Hepatocyte (in vitro differentiated cells): ENCODE data around the gene CORO7. TPM values are rescaled to one million over a fixed set of nuclear protein-coding genes. Genes with fewer than 3 reads are reported as not detected.

Experiments used
- DNase-seq: peaks from one replicate; pipeline ENCODE4 v3.0.0-alpha.2; 2016; ENCODE audit warnings: low spot score
- H2AFZ ChIP-seq: fragments of 200-600 bp; sonication (generic); 2 replicates; pipeline ENCODE4 v1.6.0; 2016; ENCODE audit warnings: antibody characterized with exemption, mild to moderate bottlenecking
- H3K27ac ChIP-seq: fragments of 200-600 bp; sonication (generic); 2 replicates; pipeline ENCODE4 v1.5.1; 2016; ENCODE audit warnings: mild to moderate bottlenecking
- H3K27me3 ChIP-seq: fragments of 200-600 bp; sonication (generic); 2 replicates; pipeline ENCODE4 v1.6.1; 2016
- H3K36me3 ChIP-seq: fragments of 200-600 bp; sonication (generic); replicated peaks from 2 replicates; pipeline ENCODE4 v1.5.1; 2016; ENCODE audit warnings: low read depth; ENCODE audit not compliant: insufficient read depth
- H3K4me1 ChIP-seq: fragments of 200-600 bp; sonication (generic); 2 replicates; pipeline ENCODE4 v1.5.1; 2016; ENCODE audit warnings: mild to moderate bottlenecking, moderate library complexity; ENCODE audit not compliant: insufficient read depth
- H3K4me2 ChIP-seq: fragments of 200-600 bp; sonication (generic); 2 replicates; pipeline ENCODE4 v1.6.0; 2016
- H3K4me3 ChIP-seq: fragments of 200-600 bp; sonication (generic); 2 replicates; pipeline ENCODE4 v1.5.1; 2016; ENCODE audit warnings: mild to moderate bottlenecking
- H3K79me2 ChIP-seq: fragments of 200-600 bp; sonication (generic); 2 replicates; pipeline ENCODE4 v1.6.0; 2017; ENCODE audit warnings: mild to moderate bottlenecking
- H3K9me2 ChIP-seq: fragments of 200-600 bp; sonication (generic); replicated peaks from 2 replicates; pipeline ENCODE4 v1.6.0; 2017; ENCODE audit warnings: mild to moderate bottlenecking; ENCODE audit not compliant: insufficient read depth
- H3K9me3 ChIP-seq: fragments of 200-600 bp; sonication (generic); 2 replicates; pipeline ENCODE4 v1.5.1; 2016; ENCODE audit warnings: low read depth, mild to moderate bottlenecking
- H4K20me1 ChIP-seq: fragments of 200-600 bp; sonication (generic); 2 replicates; pipeline ENCODE4 v1.6.0; 2016; ENCODE audit warnings: mild to moderate bottlenecking; ENCODE audit not compliant: insufficient read depth, poor library complexity, severe bottlenecking
- CTCF ChIP-seq: fragments of 200-600 bp; sonication (generic); IDR thresholded peaks from 2 replicates; pipeline ENCODE4 v1.5.1; 2016; ENCODE audit warnings: antibody characterized with exemption, mild to moderate bottlenecking; ENCODE audit not compliant: poor library complexity
- EZH2 ChIP-seq: fragments of 200-600 bp; sonication (generic); IDR thresholded peaks from 2 replicates; pipeline ENCODE4 v1.6.1; 2016; ENCODE audit warnings: antibody characterized with exemption, mild to moderate bottlenecking, borderline replicate concordance
- EZH2phosphoT487 ChIP-seq: fragments of 200-600 bp; sonication (generic); IDR thresholded peaks from one replicate; pipeline ENCODE4 v1.6.1; 2018; ENCODE audit warnings: antibody characterized with exemption, mild to moderate bottlenecking, low read depth, moderate library complexity; ENCODE audit not compliant: unreplicated experiment, severe bottlenecking
- WGBS: methylation state at CpG from one replicate; pipeline ENCODE4 v1.1.6; 2016; ENCODE audit warnings: low lambda C conversion rate; ENCODE audit errors: missing lambda C conversion rate; 5-methylcytosine and 5-hydroxymethylcytosine counted together
- polyA plus RNA-seq: library from polyadenylated mRNA; unstranded; fragments of >200 nt; fragmentation: Nextera tagmentation; extraction: Ambion mirVana; gene quantifications from 2 replicates; pipeline ENCODE4 v1.2.1, GENCODE V29; 2016
- total RNA-seq: library from RNA; depleted of rRNA; stranded (reverse); fragments of >200 nt; gene quantifications from 2 replicates; pipeline ENCODE4 v1.2.3, GENCODE V29; 2014

CORO7 gene
- total and polyA plus RNA-seq, 2 experiments from 2014 or later = 18.2 to 33.3 TPM

DNA sequence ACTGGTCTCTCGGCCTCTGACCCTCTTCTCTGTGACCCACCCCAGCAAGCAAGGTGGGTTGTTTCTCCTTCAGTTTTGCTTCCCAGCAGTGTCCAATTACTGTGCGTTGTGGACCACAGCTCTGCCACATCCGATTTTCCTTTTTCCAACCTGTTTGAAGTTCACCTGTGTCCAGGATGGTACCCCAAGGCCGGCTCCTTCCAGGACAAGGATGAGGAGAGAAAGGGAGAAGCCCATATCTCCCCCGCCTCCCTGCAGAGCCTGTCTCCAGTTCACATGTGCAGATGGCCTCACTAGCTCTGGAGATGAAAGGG, 44.5 kb upstream of the CORO7 start:
- Histone ChIP-seq H3K36me3 (no peaks in the 10 kb centered on the region), H2AFZ (no peak overlapping the region), H3K27me3 (no peaks in the 10 kb centered on the region), H3K4me3 (no peak overlapping the region), H3K27ac (no peak overlapping the region), H3K9me3 (no peaks in the 10 kb centered on the region), H4K20me1 (no peaks in the 10 kb centered on the region), H3K79me2 (no peaks in the 10 kb centered on the region), H3K9me2 (no peaks in the 10 kb centered on the region), H3K4me1 (no peaks in the 10 kb centered on the region), H3K4me2 (no peak overlapping the region)
- DNase-seq = no peak
- 94% methylated on average over 5 of the region's 5 CpGs for WGBS
- TF ChIP-seq EZH2phosphoT487 = no peak
- no peak for TF ChIP-seq EZH2
- no peak for TF ChIP-seq CTCF

DNA sequence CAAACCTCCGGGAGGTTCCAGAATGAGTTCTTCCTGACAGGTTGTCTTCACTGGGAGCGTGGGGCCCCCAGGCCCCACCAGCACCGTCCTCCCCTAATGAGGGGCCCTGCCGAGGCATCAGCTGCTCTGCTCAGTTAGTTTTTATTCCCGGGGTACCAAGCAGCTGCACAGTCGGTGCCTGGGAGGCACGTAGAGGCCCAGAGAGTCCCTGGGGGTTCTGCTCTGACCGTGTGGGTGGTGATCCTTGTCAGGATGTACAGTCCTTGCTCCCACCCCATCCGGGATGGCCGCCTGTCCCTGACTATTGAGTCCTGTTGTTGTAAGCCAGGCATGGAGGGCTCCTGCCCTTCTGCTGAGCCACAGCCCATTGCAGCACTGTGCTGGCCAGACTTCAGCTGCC, 39.6 kb upstream of the CORO7 start:
- TF ChIP-seq CTCF = no peak
- H3K4me1 ChIP-seq = no peaks in the 10 kb centered on the region
- DNase-seq = no peak
- H4K20me1 ChIP-seq = no peaks in the 10 kb centered on the region
- no peaks in the 10 kb centered on the region for H3K79me2 ChIP-seq
- 89% methylated on average over 10 of the region's 10 CpGs for WGBS
- H2AFZ ChIP-seq = no peak overlapping the region
- no peaks in the 10 kb centered on the region for H3K36me3 ChIP-seq
- no peaks in the 10 kb centered on the region for H3K27me3 ChIP-seq
- H3K4me3 ChIP-seq = no peak overlapping the region
- no peak overlapping the region for H3K4me2 ChIP-seq
- no peaks in the 10 kb centered on the region for H3K9me3 ChIP-seq
- H3K27ac ChIP-seq = no peak overlapping the region
- H3K9me2 ChIP-seq = no peaks in the 10 kb centered on the region

GRCh38 chr16:4455081-4455480, 38.7 kb upstream of the CORO7 start:
- H3K36me3 ChIP-seq = no peaks in the 10 kb centered on the region

More at GRCh38 chr16:4455081-4455480, 38.7 kb upstream of the CORO7 start:
- no peaks in the 10 kb centered on the region for H4K20me1 ChIP-seq
- no peak overlapping the region for H2AFZ ChIP-seq
- no peak overlapping the region for H3K4me3 ChIP-seq
- H3K4me2 ChIP-seq = no peak overlapping the region
- no peak for DNase-seq
- no peaks in the 10 kb centered on the region for H3K27me3 ChIP-seq
- no peaks in the 10 kb centered on the region for H3K4me1 ChIP-seq
- H3K9me2 ChIP-seq = no peaks in the 10 kb centered on the region
- no peaks in the 10 kb centered on the region for H3K79me2 ChIP-seq
- 97% methylated on average over 14 of the region's 14 CpGs for WGBS
- H3K9me3 ChIP-seq = no peaks in the 10 kb centered on the region
- TF ChIP-seq EZH2 (no peak), EZH2phosphoT487 (no peak), CTCF (no peak)
- no peak overlapping the region for H3K27ac ChIP-seq
